Measurements from ENCODE around the gene FN1. TPM values are rescaled to one million over a fixed set of nuclear protein-coding genes. Genes with fewer than 3 reads are reported as not detected.

The FN1 gene
- total RNA-seq, 2 donors from 2014 or later: 0.60 to 1.2 TPM

DNA sequence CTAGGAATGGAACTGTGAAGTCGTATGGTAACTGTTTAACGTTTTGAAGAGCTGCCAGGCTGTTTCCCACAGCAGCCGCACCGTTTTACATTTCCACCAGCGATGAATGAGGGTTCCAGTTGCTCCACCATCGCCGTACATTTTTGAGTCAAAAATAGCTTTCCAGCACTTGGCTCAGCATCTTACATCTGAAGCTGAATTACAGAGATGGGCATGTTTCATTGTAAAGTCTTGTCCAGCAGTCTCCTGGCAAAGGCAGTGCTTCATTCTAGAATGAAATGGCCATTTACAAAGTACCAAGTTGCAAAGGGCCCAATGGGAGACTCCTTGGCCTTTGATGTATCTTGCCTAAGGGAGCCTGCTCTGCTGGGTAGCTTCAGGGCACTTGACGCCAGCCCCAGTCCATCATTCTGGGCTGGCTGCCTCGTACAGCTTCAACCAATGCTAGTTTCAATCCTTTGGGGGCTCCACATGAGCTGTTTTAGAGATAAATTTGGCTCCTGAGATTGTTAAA is 78.9 kb downstream of the FN1 start:
- no peak for DNase-seq
- H3K9me3 Mint-ChIP-seq: no peaks in the 10 kb centered on the region
- H3K27me3 Mint-ChIP-seq (ENCODE audit: low read depth): no peaks in the 10 kb centered on the region
- no peak overlapping the region for H3K4me3 Mint-ChIP-seq
- H3K4me1 Mint-ChIP-seq (ENCODE audit: low read depth): no peaks in the 10 kb centered on the region
- no peaks in the 10 kb centered on the region for H3K36me3 Mint-ChIP-seq (ENCODE audit: insufficient read depth in 2 of 2)
- no peak for ATAC-seq (replicated peaks in 1 of 2)
- H3K27ac Mint-ChIP-seq: no peak overlapping the region

DNA sequence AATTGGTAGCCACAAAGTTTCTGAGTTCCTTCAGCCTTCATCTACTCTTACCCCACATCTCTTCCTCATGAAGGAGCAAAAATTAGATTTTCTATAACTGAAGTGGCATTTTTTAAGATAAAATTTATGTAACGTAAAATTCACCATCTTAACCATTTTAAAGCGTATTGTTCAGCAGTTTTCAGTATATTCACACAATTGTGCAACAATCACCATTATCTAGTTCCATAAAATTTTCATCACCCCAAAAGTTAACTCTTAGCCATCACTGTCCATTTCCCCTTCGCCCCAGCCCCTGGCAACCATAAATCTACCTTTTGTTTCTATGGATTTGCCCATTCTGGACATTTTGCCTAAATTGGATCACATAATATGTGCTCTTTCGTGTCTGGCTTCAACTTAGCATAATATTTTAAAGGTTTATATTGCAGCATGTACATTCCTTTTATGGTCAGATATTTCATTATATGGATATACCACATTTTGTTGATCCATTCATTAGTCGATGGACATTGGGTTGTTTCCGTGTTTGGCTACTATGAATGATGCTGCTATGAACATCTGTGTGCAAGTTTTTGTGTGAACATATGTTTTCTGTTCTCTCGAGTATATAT is 79.4 kb downstream of the FN1 start:
- Mint-ChIP-seq H3K27ac (no peak overlapping the region), H3K4me3 (no peak overlapping the region), H3K36me3 (ENCODE audit: insufficient read depth in 2 of 2) (peaks cover 0 to 3% of the 10 kb centered on the region in 2 donors), H3K9me3 (no peaks in the 10 kb centered on the region), H3K27me3 (ENCODE audit: low read depth) (no peaks in the 10 kb centered on the region), H3K4me1 (ENCODE audit: low read depth) (no peaks in the 10 kb centered on the region)
- ATAC-seq (replicated peaks in 1 of 2) (no peak), DNase-seq (no peak)

DNA sequence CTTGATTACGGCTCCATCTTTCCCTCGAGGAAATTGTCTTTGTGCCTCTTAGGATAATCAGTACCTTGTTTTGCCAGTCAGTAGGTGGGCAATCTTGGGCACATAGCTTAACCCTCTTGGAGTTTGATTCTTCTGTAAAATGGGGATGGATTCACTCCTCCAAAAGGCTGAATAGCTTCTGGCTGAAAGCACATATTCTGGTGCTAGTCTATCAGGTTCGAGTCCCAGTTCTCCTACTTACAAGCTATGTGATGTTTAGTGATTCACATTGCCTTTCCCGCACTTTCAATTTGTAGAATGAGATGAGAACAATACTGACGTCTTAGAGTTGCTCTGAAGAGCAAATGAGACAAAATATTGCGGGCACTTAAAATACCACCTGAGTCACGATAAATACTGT is 80.1 kb downstream of the FN1 start:
- DNase-seq (no peak), ATAC-seq (replicated peaks in 1 of 2) (no peak)
- no peaks in the 10 kb centered on the region for H3K9me3 Mint-ChIP-seq
- no peak overlapping the region for H3K27ac Mint-ChIP-seq
- peaks cover under 1 to 3% of the 10 kb centered on the region in 2 donors for H3K36me3 Mint-ChIP-seq (ENCODE audit: insufficient read depth in 2 of 2)
- no peaks in the 10 kb centered on the region for H3K27me3 Mint-ChIP-seq (ENCODE audit: low read depth)
- no peak overlapping the region for H3K4me3 Mint-ChIP-seq
- no peaks in the 10 kb centered on the region for H3K4me1 Mint-ChIP-seq (ENCODE audit: low read depth)

DNA sequence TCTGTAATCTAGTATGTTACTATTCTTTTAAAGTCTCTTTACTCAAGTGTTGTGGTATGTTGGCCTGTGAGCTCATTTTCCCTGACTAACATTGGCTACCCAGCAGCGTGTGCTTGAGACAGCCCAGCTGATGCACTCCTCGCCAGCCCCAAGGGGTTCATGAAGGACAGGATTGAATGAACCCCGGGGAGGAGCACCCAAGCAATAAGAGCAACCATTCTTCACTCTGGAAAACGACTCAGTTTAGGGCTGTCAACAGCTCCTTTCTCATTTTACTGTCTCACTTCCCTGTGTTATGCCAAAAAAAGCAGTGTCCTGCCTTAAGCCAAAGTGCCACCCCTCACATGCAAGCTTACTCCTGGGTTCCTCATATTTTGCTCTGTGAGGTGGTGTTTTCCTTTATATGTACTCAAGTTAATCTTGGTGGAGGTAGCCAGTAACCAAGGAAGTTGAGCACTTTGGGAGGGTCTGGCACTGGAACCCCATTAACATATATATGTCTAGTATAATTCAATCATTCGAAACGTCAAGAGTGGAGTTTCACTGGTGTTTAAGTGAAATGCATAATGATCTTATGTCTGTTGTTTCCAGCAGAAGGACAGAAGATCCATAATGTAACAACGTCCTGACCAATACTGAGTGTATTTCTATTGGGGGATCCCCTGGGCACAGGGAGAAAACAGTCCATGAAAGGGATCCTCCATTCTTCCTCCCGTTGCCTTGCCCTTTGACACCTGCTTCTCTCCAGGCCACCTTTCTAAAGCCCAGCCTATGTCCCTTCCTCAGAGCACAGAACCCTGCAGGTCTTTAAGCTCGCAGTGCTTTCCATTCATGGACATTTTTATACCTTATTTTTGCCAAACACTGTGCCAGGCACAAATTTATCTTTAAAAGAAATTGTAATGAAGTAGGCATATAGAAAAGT is 80.8 kb downstream of the FN1 start:
- H3K27ac Mint-ChIP-seq: no peak overlapping the region
- no peak for ATAC-seq (replicated peaks in 1 of 2)
- H3K4me1 Mint-ChIP-seq (ENCODE audit: low read depth): no peaks in the 10 kb centered on the region
- H3K36me3 Mint-ChIP-seq (ENCODE audit: insufficient read depth in 2 of 2): peaks cover 3% of the 10 kb centered on the region in 2 donors
- DNase-seq: no peak
- no peaks in the 10 kb centered on the region for H3K27me3 Mint-ChIP-seq (ENCODE audit: low read depth)
- no peaks in the 10 kb centered on the region for H3K9me3 Mint-ChIP-seq
- H3K4me3 Mint-ChIP-seq: no peak overlapping the region

DNA sequence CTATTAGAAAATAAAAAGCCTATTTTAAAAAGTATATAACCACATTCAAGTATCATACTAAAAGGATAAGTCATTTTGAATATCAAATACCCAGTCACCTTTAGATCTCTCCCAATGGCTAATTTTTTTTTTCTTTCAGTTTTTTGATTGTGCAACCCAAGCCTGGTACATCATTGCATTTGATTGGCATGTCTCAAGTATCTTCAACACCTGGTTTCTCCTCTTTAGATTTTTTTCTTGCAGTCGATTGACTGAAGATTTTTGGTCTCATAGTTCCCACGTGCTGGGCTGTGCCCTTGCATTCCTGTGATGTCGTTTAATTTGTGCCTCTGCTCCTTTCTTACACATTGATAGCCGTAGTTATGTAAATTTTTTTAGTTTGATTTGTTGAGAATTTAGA is 83.3 kb downstream of the FN1 start:
- Mint-ChIP-seq H3K4me1 (ENCODE audit: low read depth) (no peaks in the 10 kb centered on the region), H3K4me3 (no peak overlapping the region)

DNA sequence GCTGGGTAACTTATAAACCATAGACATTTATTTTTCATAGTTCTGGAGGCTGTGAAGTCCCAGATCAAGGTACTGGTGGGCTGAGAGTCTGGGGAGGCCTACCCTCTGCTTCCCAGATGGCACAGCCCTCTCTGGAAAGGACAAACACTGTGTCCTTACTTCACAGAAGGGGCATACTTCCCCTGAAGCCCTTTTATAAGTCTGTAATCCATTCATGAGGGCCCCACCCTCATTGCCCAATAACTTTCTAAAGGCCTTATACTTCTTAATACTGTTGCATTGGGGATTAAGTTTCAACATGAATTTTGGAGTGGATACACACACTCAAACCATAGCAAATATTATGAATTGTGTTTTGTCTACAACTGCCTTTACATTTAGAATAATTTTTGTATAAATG is 88.0 kb downstream of the FN1 start:
- ATAC-seq (replicated peaks in 1 of 2) (no peak), DNase-seq (no peak)
- H3K4me3 Mint-ChIP-seq: no peak overlapping the region
- no peaks in the 10 kb centered on the region for H3K4me1 Mint-ChIP-seq (ENCODE audit: low read depth)
- H3K9me3 Mint-ChIP-seq: no peaks in the 10 kb centered on the region
- no peak overlapping the region for H3K27ac Mint-ChIP-seq
- no peaks in the 10 kb centered on the region for H3K27me3 Mint-ChIP-seq (ENCODE audit: low read depth)
- H3K36me3 Mint-ChIP-seq (ENCODE audit: insufficient read depth in 2 of 2): peaks cover 7 to 33% of the 10 kb centered on the region in 2 donors

More for the DNA sequence above, 83.3 kb downstream of the FN1 start:
- DNase-seq: no peak
- H3K36me3 Mint-ChIP-seq (ENCODE audit: insufficient read depth in 2 of 2): peaks cover 5 to 15% of the 10 kb centered on the region in 2 donors
- peak overlapping the region; percentile 90 for H3K27ac Mint-ChIP-seq
- ATAC-seq (replicated peaks in 1 of 2): no peak
- no peaks in the 10 kb centered on the region for H3K27me3 Mint-ChIP-seq (ENCODE audit: low read depth)
- no peaks in the 10 kb centered on the region for H3K9me3 Mint-ChIP-seq

GRCh38 chr2:215338883-215339679 is 96.8 kb downstream of the FN1 start:
- H3K27me3 Mint-ChIP-seq (ENCODE audit: low read depth): no peaks in the 10 kb centered on the region
- H3K9me3 Mint-ChIP-seq: no peaks in the 10 kb centered on the region
- DNase-seq (no peak), ATAC-seq (replicated peaks in 1 of 2) (no peak)
- H3K4me3 Mint-ChIP-seq: no peak overlapping the region
- H3K36me3 Mint-ChIP-seq (ENCODE audit: insufficient read depth in 2 of 2): peaks cover 2 to 55% of the 10 kb centered on the region in 2 donors
- H3K27ac Mint-ChIP-seq: no peak overlapping the region
- H3K4me1 Mint-ChIP-seq (ENCODE audit: low read depth): no peaks in the 10 kb centered on the region

GRCh38 chr2:215332872-215333595 is 102.8 kb downstream of the FN1 start:
- H3K9me3 Mint-ChIP-seq: no peaks in the 10 kb centered on the region
- no peak for DNase-seq
- H3K36me3 Mint-ChIP-seq (ENCODE audit: insufficient read depth in 2 of 2): peaks cover 10 to 46% of the 10 kb centered on the region in 2 donors
- H3K27me3 Mint-ChIP-seq (ENCODE audit: low read depth): no peaks in the 10 kb centered on the region
- H3K27ac Mint-ChIP-seq: peak overlapping the region; percentile 58
- no peak for ATAC-seq (replicated peaks in 1 of 2)
- H3K4me1 Mint-ChIP-seq (ENCODE audit: low read depth): peaks cover 14% of the 10 kb centered on the region
- H3K4me3 Mint-ChIP-seq: no peak overlapping the region

GRCh38 chr2:215328066-215328465 is 107.8 kb downstream of the FN1 start:
- Mint-ChIP-seq H3K27me3 (ENCODE audit: low read depth) (no peaks in the 10 kb centered on the region), H3K27ac (no peak overlapping the region), H3K4me1 (ENCODE audit: low read depth) (peaks cover 30% of the 10 kb centered on the region), H3K36me3 (ENCODE audit: insufficient read depth in 2 of 2) (peaks cover 18 to 33% of the 10 kb centered on the region in 2 donors), H3K9me3 (no peaks in the 10 kb centered on the region), H3K4me3 (no peak overlapping the region)
- DNase-seq (no peak), ATAC-seq (replicated peaks in 1 of 2) (no peak)

DNA sequence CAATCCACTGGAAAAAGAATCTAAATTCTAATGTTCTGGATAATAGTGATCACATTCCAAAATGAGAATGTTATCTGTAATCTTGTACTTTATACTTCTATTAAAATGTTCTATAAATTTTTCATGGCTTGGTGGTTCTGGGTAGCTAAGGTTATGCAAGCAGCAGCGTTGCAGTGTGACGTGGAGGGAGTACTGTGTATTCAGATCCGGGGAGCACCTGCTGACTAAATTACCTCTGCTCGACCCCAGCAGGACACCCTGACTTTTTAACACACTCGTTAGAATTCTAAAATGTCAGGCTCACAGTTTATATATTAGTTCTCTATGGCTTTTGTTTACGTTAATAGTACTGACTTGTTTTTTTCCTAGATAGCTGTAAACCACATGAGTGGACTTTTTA is 111.1 kb downstream of the FN1 start:
- Mint-ChIP-seq H3K27me3 (ENCODE audit: low read depth) (no peaks in the 10 kb centered on the region), H3K27ac (peak overlapping the region; percentile 55), H3K4me3 (no peak overlapping the region), H3K9me3 (no peaks in the 10 kb centered on the region), H3K4me1 (ENCODE audit: low read depth) (peaks cover 33% of the 10 kb centered on the region), H3K36me3 (ENCODE audit: insufficient read depth in 2 of 2) (peaks cover 21 to 40% of the 10 kb centered on the region in 2 donors)
- DNase-seq (no peak), ATAC-seq (replicated peaks in 1 of 2) (no peak)

DNA sequence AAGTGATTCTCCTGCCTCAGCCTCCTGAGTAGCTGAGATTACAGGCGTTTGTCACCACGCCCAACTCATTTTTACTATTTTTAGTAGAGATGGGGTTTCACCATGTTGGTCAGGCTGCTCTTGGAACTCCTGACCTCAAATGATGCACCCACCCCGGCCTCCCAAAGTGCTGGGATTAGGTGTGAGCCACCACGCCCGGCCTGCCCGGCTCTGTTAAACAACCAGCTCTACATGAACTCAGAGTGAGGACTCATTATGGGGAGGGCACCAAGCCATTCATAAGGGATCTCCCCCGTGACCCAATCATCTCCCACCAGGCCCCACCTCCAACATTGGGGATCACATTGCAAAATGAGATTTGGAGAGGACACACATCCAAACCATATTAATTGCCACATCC is 115.2 kb downstream of the FN1 start:
- Mint-ChIP-seq H3K4me3 (no peak overlapping the region), H3K9me3 (no peaks in the 10 kb centered on the region), H3K27me3 (ENCODE audit: low read depth) (no peaks in the 10 kb centered on the region), H3K4me1 (ENCODE audit: low read depth) (peaks cover 32% of the 10 kb centered on the region), H3K36me3 (ENCODE audit: insufficient read depth in 2 of 2) (peaks cover 16 to 32% of the 10 kb centered on the region in 2 donors), H3K27ac (no peak overlapping the region)
- ATAC-seq (replicated peaks in 1 of 2) (no peak), DNase-seq (no peak)

DNA sequence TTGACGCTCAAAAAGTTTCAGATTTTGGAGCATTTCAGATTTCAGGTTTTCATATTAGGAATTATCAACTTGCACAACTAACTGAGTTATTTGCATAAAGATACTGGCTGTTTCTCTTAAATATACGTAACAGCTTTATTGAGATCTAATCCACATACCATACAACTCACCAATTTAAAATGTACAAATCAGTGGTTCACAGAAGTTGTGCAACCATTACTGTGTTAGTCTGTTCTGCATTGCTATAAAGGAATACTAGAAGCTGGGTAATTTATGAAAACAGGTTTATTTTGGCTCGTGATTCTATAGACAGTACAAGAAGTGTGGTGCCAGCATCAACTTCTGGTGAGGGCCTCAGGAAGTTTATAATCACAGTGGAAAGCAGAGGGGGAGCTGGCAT is 115.8 kb downstream of the FN1 start:
- Mint-ChIP-seq H3K36me3 (ENCODE audit: insufficient read depth in 2 of 2) (peaks cover 15 to 32% of the 10 kb centered on the region in 2 donors), H3K9me3 (no peaks in the 10 kb centered on the region)

More for the DNA sequence above, 115.8 kb downstream of the FN1 start:
- Mint-ChIP-seq H3K27ac (no peak overlapping the region), H3K4me3 (no peak overlapping the region), H3K4me1 (ENCODE audit: low read depth) (peaks cover 34% of the 10 kb centered on the region), H3K27me3 (ENCODE audit: low read depth) (no peaks in the 10 kb centered on the region)
- DNase-seq (no peak), ATAC-seq (replicated peaks in 1 of 2) (no peak)
